ENCODE results near the gene LTBP3. TPM values are rescaled to one million over a fixed set of nuclear protein-coding genes. Genes with fewer than 3 reads are reported as not detected.
A peak's percentile ranks its signal among the peaks of the same experiment; 100 is the strongest.

LTBP3 gene
- total and polyA plus RNA-seq, 2 of the 13 experiments (the other 11 are each of a cell fraction or from before 2014, with no cell fraction given), result 12.2 to 68.1 TPM

DNA sequence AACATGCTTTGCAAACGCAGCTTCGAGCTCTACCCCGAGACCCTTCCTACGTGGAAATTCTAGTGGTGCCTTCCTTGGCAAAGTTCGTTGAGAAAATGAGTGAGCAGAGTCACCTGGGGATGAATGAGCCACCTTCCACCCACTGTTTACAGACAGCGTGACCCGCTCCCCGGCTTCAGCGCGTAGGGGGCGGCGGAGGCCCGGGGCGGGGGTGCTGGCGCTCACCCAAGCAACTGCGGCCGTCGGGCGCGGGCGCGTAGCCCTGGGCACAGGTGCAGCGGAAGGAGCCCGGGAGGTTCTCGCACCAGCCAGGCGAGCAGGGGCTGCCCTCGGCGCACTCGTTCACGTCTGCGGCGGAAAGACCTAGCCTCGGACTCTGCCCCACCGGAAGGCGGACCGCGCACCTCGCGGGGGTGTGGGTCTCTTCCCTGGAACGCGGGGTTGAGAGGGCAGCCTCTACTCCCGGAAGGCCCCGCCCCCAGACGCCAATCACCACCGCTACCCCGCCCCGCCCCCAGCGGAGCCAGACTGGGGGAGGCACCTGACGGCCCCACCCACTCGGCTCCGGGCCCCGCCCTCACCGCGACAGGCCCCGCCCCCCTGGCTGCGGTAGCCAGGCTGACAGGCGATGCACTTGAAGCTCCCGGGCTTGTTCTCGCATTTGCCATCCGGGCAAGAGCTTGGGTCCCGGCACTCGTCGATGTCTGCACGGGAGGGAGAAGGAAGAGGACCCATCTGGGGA is 11.8 kb downstream of the LTBP3 start (continued):
- TF ChIP-seq NONO (IDR thresholded peaks at IDR 0.05) (no peak), NONO (CRISPR knock-in tag; conservative IDR thresholded peaks at IDR 0.05) (no peak), KDM3A (CRISPR knock-in tag; IDR thresholded peaks at IDR 0.05; ENCODE audit: low read depth) (0 out of 2 replicates have a peak, but pooled peaks have one; percentile 28), TEAD2 (CRISPR knock-in tag; IDR thresholded peaks at IDR 0.05) (no peak), NR2C2 (CRISPR knock-in tag; IDR thresholded peaks at IDR 0.05; ENCODE audit: borderline replicate concordance) (peak; percentile 45; the same call in 1 of the 2 replicates), AGO2 (optimal IDR thresholded peaks at IDR 0.05; ENCODE audit: low read depth, low read length) (peak; percentile 61), HNRNPK (IDR thresholded peaks at IDR 0.05; ENCODE audit: low read depth, low read length, poor library complexity, severe bottlenecking) (no peak), ZFP36L1 (CRISPR knock-in tag; IDR thresholded peaks at IDR 0.05) (no peak), ZNF724P (CRISPR knock-in tag; IDR thresholded peaks at IDR 0.05; ENCODE audit: borderline replicate concordance) (no peak), ZSCAN12 (CRISPR knock-in tag; IDR thresholded peaks at IDR 0.05) (no peak), ZNF570 (CRISPR knock-in tag; IDR thresholded peaks at IDR 0.05; ENCODE audit: borderline replicate concordance) (no peak)
- TF ChIP-seq, protein P1, sequence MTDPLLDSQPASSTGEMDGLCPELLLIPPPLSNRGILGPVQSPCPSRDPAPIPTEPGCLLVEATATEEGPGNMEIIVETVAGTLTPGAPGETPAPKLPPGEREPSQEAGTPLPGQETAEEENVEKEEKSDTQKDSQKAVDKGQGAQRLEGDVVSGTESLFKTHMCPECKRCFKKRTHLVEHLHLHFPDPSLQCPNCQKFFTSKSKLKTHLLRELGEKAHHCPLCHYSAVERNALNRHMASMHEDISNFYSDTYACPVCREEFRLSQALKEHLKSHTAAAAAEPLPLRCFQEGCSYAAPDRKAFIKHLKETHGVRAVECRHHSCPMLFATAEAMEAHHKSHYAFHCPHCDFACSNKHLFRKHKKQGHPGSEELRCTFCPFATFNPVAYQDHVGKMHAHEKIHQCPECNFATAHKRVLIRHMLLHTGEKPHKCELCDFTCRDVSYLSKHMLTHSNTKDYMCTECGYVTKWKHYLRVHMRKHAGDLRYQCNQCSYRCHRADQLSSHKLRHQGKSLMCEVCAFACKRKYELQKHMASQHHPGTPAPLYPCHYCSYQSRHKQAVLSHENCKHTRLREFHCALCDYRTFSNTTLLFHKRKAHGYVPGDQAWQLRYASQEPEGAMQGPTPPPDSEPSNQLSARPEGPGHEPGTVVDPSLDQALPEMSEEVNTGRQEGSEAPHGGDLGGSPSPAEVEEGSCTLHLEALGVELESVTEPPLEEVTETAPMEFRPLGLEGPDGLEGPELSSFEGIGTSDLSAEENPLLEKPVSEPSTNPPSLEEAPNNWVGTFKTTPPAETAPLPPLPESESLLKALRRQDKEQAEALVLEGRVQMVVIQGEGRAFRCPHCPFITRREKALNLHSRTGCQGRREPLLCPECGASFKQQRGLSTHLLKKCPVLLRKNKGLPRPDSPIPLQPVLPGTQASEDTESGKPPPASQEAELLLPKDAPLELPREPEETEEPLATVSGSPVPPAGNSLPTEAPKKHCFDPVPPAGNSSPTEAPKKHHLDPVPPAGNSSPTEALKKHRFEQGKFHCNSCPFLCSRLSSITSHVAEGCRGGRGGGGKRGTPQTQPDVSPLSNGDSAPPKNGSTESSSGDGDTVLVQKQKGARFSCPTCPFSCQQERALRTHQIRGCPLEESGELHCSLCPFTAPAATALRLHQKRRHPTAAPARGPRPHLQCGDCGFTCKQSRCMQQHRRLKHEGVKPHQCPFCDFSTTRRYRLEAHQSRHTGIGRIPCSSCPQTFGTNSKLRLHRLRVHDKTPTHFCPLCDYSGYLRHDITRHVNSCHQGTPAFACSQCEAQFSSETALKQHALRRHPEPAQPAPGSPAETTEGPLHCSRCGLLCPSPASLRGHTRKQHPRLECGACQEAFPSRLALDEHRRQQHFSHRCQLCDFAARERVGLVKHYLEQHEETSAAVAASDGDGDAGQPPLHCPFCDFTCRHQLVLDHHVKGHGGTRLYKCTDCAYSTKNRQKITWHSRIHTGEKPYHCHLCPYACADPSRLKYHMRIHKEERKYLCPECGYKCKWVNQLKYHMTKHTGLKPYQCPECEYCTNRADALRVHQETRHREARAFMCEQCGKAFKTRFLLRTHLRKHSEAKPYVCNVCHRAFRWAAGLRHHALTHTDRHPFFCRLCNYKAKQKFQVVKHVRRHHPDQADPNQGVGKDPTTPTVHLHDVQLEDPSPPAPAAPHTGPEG (CRISPR knock-in tag; IDR thresholded peaks at IDR 0.05), result no peak
- TF ChIP-seq, protein P2, sequence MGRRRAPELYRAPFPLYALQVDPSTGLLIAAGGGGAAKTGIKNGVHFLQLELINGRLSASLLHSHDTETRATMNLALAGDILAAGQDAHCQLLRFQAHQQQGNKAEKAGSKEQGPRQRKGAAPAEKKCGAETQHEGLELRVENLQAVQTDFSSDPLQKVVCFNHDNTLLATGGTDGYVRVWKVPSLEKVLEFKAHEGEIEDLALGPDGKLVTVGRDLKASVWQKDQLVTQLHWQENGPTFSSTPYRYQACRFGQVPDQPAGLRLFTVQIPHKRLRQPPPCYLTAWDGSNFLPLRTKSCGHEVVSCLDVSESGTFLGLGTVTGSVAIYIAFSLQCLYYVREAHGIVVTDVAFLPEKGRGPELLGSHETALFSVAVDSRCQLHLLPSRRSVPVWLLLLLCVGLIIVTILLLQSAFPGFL (CRISPR knock-in tag; IDR thresholded peaks at IDR 0.05), result no peak
- TF ChIP-seq, protein P3, sequence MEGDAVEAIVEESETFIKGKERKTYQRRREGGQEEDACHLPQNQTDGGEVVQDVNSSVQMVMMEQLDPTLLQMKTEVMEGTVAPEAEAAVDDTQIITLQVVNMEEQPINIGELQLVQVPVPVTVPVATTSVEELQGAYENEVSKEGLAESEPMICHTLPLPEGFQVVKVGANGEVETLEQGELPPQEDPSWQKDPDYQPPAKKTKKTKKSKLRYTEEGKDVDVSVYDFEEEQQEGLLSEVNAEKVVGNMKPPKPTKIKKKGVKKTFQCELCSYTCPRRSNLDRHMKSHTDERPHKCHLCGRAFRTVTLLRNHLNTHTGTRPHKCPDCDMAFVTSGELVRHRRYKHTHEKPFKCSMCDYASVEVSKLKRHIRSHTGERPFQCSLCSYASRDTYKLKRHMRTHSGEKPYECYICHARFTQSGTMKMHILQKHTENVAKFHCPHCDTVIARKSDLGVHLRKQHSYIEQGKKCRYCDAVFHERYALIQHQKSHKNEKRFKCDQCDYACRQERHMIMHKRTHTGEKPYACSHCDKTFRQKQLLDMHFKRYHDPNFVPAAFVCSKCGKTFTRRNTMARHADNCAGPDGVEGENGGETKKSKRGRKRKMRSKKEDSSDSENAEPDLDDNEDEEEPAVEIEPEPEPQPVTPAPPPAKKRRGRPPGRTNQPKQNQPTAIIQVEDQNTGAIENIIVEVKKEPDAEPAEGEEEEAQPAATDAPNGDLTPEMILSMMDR (CRISPR knock-in tag; IDR thresholded peaks at IDR 0.05), result peak; percentile 9; the same call in 1 of the 2 replicates
- TF ChIP-seq, protein P4, sequence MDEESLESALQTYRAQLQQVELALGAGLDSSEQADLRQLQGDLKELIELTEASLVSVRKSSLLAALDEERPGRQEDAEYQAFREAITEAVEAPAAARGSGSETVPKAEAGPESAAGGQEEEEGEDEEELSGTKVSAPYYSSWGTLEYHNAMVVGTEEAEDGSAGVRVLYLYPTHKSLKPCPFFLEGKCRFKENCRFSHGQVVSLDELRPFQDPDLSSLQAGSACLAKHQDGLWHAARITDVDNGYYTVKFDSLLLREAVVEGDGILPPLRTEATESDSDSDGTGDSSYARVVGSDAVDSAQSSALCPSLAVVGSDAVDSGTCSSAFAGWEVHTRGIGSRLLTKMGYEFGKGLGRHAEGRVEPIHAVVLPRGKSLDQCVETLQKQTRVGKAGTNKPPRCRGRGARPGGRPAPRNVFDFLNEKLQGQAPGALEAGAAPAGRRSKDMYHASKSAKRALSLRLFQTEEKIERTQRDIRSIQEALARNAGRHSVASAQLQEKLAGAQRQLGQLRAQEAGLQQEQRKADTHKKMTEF (CRISPR knock-in tag; IDR thresholded peaks at IDR 0.05), result peak; percentile 59; the same call in 1 of the 2 replicates
- TF ChIP-seq, protein P5, sequence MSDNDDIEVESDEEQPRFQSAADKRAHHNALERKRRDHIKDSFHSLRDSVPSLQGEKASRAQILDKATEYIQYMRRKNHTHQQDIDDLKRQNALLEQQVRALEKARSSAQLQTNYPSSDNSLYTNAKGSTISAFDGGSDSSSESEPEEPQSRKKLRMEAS (IDR thresholded peaks at IDR 0.05), result peak; percentile 42; the same call in 1 of the 2 replicates
